ENCODE data around the gene DPP9. TPM values are rescaled to one million over a fixed set of nuclear protein-coding genes. Genes with fewer than 3 reads are reported as not detected.

The DPP9 gene
- total and polyA plus RNA-seq, 2 of the 13 experiments (the other 11 are each of a cell fraction or from before 2014, with no cell fraction given), result 8.4 to 25.8 TPM

GRCh38 chr19:4633140-4633967, 90.3 kb downstream of the DPP9 start (continued):
- TF ChIP-seq KLF9 (CRISPR knock-in tag; IDR thresholded peaks at IDR 0.05; ENCODE audit: low read depth) (no peak), THRA (CRISPR knock-in tag; IDR thresholded peaks at IDR 0.05; ENCODE audit: borderline replicate concordance) (peak; percentile 57; the same call in 1 of the 2 replicates), CCAR2 (optimal IDR thresholded peaks at IDR 0.05; ENCODE audit: low read depth, low read length) (no peak), ZNF143 (CRISPR knock-in tag; IDR thresholded peaks at IDR 0.05) (no peak), NFKB2 (CRISPR knock-in tag; IDR thresholded peaks at IDR 0.05; ENCODE audit: borderline replicate concordance) (no peak), ZNF317 (CRISPR knock-in tag; IDR thresholded peaks at IDR 0.05) (no peak), ZNF670 (CRISPR knock-in tag; IDR thresholded peaks at IDR 0.05; ENCODE audit: borderline replicate concordance) (no peak), TFE3 (CRISPR knock-in tag; IDR thresholded peaks at IDR 0.05) (no peak), WIZ (CRISPR knock-in tag; IDR thresholded peaks at IDR 0.05) (no peak), JUND (CRISPR knock-in tag; IDR thresholded peaks at IDR 0.05) (peak; percentile 13; the same call in 1 of the 2 replicates), NFE2 (CRISPR knock-in tag; IDR thresholded peaks at IDR 0.05) (no peak), ZNF124 (CRISPR knock-in tag; IDR thresholded peaks at IDR 0.05) (0 out of 2 replicates have a peak, but pooled peaks have one; percentile 32), ZNF441 (CRISPR knock-in tag; IDR thresholded peaks at IDR 0.05; ENCODE audit: borderline replicate concordance) (no peak), MATR3 (CRISPR knock-in tag; IDR thresholded peaks at IDR 0.05) (no peak), SOX13 (IDR thresholded peaks at IDR 0.05) (no peak), SOX13 (CRISPR knock-in tag; conservative IDR thresholded peaks at IDR 0.05 in 1 of 2, IDR thresholded peaks at IDR 0.05 in 1 of 2) (no peak), MYPOP (CRISPR knock-in tag; IDR thresholded peaks at IDR 0.05) (no peak), DPF2 (CRISPR knock-in tag; IDR thresholded peaks at IDR 0.05; ENCODE audit: borderline replicate concordance, low read depth) (no peak), CERS6 (CRISPR knock-in tag; IDR thresholded peaks at IDR 0.05) (no peak), ATF3 (CRISPR knock-in tag; IDR thresholded peaks at IDR 0.05) (no peak), POLR2AphosphoS5 (IDR thresholded peaks at IDR 0.05; ENCODE audit: low read depth, low read length) (no peak), GMEB1 (CRISPR knock-in tag; IDR thresholded peaks at IDR 0.05; ENCODE audit: borderline replicate concordance) (no peak)
